Right renal cortex interstitium (tissue), 3 donors: ENCODE results near the gene GRWD1. TPM values are rescaled to one million over a fixed set of nuclear protein-coding genes. Genes with fewer than 3 reads are reported as not detected.
"Not testable (repeated sequence)": the region's sequence is repeated elsewhere in the genome, so short reads cannot be mapped to it uniquely, and the experiment has no call there.

Source experiments
- DNase-seq, 3 donors: peaks; one replicate each; pipeline ENCODE4 v3.0.0-alpha.2; 2013; ENCODE audit warnings: low read depth in 3 of 3, low spot score in 2 of 3
- polyA plus RNA-seq, 3 donors: library from polyadenylated mRNA; unstranded; fragments of 120-200 nt; gene quantifications; one replicate each; pipeline ENCODE4 v1.2.1, GENCODE V29; 2013; ENCODE audit not compliant: insufficient read length in 3 of 3

The GRWD1 gene
- polyA plus RNA-seq, 3 donors: 19.8 to 24.8 (median 24.0) TPM

DNA sequence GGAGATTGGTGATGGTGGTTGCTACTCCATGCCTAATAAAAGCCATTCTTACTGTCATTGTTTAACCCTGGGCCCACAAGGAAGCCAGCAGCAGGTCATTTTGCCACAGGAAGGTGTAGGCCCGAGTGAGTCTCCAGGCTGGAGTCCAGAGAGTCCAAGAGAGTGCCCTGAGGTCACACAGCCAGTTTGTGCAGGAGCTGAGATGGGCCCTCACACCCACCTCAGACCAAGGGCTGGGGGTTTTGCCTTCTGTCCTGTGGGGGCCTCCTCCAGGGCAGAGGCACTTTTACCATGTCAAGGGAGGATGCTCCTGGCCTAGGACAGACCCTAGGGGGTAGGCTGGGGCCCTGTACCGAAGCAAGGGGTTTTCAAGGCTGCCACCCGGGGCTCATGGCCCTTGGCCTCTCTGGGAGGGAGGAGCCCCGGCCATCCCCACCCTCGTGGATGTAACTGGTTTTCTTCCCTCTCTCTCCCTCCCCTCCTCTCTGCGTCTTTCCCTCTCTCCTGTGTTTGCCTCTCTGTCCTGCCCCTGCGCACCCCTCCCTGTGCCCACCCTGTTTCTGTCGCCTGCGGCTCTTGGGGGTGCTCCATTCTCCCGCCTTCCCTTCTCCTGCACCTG lies 31.4 kb downstream of the GRWD1 start:
- DNase-seq: no peak

GRCh38 chr19:48477698-48478338 lies 32.0 kb downstream of the GRWD1 start:
- DNase-seq: no peak

- no peak for DNase-seq
These were observed 32.8 kb downstream of the GRWD1 start for GRCh38 chr19:48478339-48479256.

GRCh38 chr19:48479686-48480085 lies 33.9 kb downstream of the GRWD1 start:
- no peak for DNase-seq

DNA sequence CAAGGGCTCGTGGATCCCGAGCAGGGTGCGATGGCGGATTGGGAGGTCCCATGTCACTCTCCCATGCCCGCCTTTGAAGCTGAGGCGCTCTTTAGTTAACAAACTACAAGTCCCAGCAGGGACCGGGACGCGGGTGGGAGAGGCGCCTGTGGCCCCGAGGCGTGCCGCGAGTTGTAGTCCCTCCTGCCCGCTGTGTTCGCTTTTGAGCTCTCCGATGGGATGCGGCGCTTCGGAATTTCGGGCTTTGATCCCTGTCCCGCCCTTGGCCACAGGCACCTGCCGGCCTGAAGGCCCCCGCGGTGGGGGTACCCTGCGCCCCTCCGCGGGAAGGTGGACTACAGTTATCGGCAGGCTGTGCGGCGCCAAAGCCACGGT lies 34.4 kb downstream of the GRWD1 start:
- DNase-seq: no peak

- no peak for DNase-seq
These were observed 35.0 kb downstream of the GRWD1 start for GRCh38 chr19:48480558-48481500.

DNA sequence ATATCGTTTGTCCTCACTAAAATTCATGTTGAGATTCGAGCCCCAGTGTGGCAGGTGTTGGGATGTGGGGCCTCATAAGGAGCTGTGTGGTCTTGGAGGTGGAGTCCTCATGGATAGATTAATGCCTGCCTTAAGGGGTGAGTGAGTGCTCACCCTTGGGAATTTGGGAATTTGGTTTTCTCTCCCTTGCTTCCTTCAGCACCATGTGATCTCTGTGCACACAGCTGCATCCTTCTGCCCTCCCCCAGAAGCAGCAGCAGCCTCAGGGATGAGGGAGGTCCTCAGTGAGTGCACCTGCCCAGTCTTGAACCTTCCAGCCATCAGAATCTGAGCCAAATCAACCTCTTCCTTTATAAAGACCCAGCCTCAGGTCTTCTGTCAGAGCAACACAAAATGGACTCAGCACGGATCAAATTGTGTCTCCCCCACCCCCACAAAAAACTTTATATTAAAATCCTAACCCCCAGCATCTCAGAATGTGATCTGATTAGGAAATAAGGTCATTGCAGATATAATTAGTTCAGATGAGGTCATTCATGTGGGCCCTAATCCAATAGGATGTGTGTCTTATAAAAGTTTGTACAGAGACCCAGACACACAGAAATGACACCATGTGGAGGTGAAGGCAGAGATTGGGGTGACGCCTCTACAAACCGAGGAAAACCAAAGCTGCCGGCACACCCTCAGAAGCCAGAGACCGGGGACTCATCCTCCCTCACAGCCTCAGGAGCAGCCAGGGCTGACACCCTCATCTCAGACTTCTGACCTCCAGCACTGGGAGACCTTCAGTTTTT lies 36.3 kb downstream of the GRWD1 start:
- no peak for DNase-seq

GRCh38 chr19:48483301-48483700 lies 37.5 kb downstream of the GRWD1 start:
- DNase-seq: no peak

GRCh38 chr19:48484247-48484893 lies 38.6 kb downstream of the GRWD1 start:
- no peak for DNase-seq

- no peak for DNase-seq
These were observed 39.3 kb downstream of the GRWD1 start for GRCh38 chr19:48484931-48485612.

GRCh38 chr19:48486706-48487105 lies 40.9 kb downstream of the GRWD1 start:
- DNase-seq: not testable (repeated sequence)

DNA sequence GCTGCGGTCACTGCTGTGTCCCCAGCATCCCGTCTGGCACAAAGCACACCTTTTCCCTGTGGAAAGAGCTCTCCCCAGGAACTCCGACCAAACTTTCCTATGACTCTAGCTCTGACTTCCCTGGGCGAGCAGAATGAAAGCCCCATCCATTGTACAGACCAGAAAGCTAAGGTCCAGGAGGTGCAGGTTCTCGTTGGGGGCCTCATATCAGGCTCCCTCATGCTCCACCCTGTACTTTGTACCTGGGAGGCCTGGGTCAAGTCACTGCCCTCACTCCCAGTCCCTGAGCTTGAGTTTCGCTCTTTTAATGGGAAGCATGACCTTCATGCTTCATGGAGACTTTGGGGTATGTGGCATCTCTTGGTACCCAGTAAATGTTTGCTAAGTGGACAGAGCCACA lies 41.8 kb downstream of the GRWD1 start:
- no peak for DNase-seq

DNA sequence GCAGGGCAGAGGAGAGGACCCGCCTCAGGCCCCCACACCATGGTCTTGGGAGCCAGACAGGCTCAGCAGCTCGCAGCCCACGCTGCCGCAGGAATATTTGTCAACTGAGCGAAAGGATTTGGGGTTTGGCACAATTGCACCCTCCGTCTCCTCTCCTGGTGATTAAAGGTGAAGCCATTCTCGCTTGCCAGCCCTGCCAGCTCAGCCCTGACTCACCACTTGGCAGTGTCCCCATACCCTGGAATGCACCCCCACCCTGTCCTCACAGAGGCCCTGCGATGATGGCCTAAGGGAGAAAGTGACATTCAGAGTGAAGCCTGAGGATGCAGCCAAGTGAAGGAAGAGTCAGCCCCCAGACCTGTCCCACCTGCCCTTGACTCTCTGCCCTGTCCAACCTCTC lies 42.2 kb downstream of the GRWD1 start:
- no peak for DNase-seq

GRCh38 chr19:48488478-48488877 lies 42.7 kb downstream of the GRWD1 start:
- DNase-seq: not testable (repeated sequence)

- no peak for DNase-seq
These were observed 43.9 kb downstream of the GRWD1 start for GRCh38 chr19:48489608-48490216.

DNA sequence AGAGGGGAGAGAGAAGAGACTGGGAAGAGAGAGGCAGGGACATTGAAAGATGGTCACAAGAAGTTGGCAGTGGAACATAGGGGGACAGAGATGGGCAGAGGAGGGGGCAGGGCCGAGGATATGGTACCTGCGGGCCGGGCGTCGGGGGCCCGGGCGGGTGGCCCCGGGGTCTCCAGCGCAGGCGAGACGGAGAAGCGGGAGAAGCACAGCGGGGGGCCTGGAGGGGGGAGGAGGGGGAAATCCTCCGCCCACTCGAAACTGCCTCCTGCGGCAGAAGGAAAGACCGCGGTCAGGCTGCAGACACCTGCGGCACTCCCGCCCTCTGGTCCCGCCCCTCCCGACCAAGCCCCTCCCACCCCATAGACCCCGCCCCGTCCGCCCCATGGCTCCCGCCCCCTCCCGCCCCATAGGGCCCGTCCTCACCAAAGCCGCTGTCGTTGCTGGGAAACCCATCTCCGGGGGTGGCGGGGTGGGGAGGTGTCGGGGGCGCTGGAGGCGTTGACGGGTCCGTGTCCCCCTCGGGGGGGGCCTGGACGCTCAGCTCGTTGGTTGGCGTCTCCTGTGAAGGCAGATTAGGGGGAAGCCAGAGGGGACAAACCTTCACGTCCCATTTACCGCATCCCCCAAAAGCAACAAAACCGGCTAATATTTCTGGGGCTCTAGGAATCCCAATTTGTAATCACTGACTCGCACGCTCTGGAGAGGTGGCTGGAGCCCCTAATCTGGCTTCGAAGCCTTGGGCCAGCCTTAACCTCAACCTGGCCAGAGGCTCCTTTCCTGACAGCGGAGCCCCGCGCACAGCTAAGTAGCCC lies 45.4 kb downstream of the GRWD1 start:
- no peak for DNase-seq

DNA sequence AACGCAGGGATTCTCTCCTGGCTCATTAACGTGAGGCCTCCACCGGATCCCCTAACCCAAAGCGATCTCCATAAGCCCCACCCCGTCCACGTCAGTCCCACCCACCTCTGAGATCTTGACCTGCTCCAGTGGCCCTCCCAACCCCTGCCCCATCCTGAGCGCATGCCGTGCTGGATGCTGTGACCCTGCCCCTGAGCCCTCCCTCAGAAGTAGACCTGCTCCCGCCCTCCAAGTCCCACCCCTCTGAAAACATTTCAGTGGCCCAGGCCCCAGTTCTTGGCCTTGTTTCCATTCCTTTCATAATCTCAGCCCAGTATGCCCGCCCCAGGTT lies 46.0 kb downstream of the GRWD1 start:
- DNase-seq: no peak
